ENCODE data around the gene MAPK8IP2.

GRCh38 chr22:50581031-50581949 lies 19.3 kb upstream of the MAPK8IP2 start:
- TF ChIP-seq ARNTL (CRISPR knock-in tag; IDR thresholded peaks at IDR 0.05; ENCODE audit: borderline replicate concordance, low read depth), result no peak
- TF ChIP-seq PATZ1 (CRISPR knock-in tag; IDR thresholded peaks at IDR 0.05; ENCODE audit: borderline replicate concordance), result no peak
- TF ChIP-seq OSR1 (CRISPR knock-in tag; IDR thresholded peaks at IDR 0.05), result no peak
- TF ChIP-seq TOX (CRISPR knock-in tag; IDR thresholded peaks at IDR 0.05; ENCODE audit: borderline replicate concordance), result no peak
- TF ChIP-seq ZFP30 (CRISPR knock-in tag; IDR thresholded peaks at IDR 0.05), result no peak
- no peak for TF ChIP-seq ISL1 (CRISPR knock-in tag; IDR thresholded peaks at IDR 0.05)
- TF ChIP-seq SNAI2 (CRISPR knock-in tag; IDR thresholded peaks at IDR 0.05), result no peak
- no peak for TF ChIP-seq ZFP3 (CRISPR knock-in tag; IDR thresholded peaks at IDR 0.05)
- TF ChIP-seq RARB (CRISPR knock-in tag; IDR thresholded peaks at IDR 0.05), result no peak
- no peak for TF ChIP-seq CREB5 (CRISPR knock-in tag; IDR thresholded peaks at IDR 0.05; ENCODE audit: low read depth)
- TF ChIP-seq TCF4 (CRISPR knock-in tag; IDR thresholded peaks at IDR 0.05; ENCODE audit: borderline replicate concordance), result no peak
- TF ChIP-seq POU6F1 (CRISPR knock-in tag; IDR thresholded peaks at IDR 0.05; ENCODE audit: borderline replicate concordance, low read depth), result no peak

Data from SK-N-SH treated with all-trans-retinoic acid at 6 μM for 48 hours (cell line).